ENCODE data around the gene GLIS1.

- TF ChIP-seq CTCF (IDR thresholded peaks at IDR 0.05; ENCODE audit: poor library complexity, severe bottlenecking) (no peak), SMC3 (conservative IDR thresholded peaks at IDR 0.05; ENCODE audit: poor library complexity) (no peak), POLR2AphosphoS5 (IDR thresholded peaks at IDR 0.05) (no peak)
- TF ChIP-seq, protein P1, sequence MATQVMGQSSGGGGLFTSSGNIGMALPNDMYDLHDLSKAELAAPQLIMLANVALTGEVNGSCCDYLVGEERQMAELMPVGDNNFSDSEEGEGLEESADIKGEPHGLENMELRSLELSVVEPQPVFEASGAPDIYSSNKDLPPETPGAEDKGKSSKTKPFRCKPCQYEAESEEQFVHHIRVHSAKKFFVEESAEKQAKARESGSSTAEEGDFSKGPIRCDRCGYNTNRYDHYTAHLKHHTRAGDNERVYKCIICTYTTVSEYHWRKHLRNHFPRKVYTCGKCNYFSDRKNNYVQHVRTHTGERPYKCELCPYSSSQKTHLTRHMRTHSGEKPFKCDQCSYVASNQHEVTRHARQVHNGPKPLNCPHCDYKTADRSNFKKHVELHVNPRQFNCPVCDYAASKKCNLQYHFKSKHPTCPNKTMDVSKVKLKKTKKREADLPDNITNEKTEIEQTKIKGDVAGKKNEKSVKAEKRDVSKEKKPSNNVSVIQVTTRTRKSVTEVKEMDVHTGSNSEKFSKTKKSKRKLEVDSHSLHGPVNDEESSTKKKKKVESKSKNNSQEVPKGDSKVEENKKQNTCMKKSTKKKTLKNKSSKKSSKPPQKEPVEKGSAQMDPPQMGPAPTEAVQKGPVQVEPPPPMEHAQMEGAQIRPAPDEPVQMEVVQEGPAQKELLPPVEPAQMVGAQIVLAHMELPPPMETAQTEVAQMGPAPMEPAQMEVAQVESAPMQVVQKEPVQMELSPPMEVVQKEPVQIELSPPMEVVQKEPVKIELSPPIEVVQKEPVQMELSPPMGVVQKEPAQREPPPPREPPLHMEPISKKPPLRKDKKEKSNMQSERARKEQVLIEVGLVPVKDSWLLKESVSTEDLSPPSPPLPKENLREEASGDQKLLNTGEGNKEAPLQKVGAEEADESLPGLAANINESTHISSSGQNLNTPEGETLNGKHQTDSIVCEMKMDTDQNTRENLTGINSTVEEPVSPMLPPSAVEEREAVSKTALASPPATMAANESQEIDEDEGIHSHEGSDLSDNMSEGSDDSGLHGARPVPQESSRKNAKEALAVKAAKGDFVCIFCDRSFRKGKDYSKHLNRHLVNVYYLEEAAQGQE (IDR thresholded peaks at IDR 0.05; ENCODE audit: borderline replicate concordance), result no peak
These were observed 151.5 kb downstream of the GLIS1 start for GRCh38 chr1:53587252-53587988.

Data from neural cell (in vitro differentiated cells).